ENCODE measurements around the gene AP2S1. TPM values are rescaled to one million over a fixed set of nuclear protein-coding genes. Genes with fewer than 3 reads are reported as not detected.
"Not testable (repeated sequence)": the region's sequence is repeated elsewhere in the genome, so short reads cannot be mapped to it uniquely, and the experiment has no call there.

AP2S1 gene
- total and polyA plus RNA-seq, 2 of the 8 experiments (the other 6 are each of a cell fraction or from before 2014, with no cell fraction given), result 195 to 211 TPM

DNA sequence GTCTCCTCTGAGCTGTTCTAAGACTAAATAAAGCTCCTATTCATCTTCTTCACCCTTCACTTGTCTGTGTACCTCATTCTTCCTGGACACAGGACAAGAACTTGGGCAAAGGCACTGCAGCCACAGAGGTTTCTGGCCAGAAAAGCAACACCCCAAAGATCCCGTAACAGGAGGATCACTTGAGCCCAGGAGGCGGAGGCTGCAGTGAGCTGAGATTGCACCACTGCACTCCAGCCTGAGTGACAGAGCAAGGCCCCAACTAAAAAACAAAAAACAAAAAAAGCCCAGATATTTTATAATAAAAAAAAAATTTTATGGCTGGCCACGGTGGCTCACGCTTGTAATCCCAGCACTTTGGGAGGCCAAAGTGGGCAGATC is 28.2 kb downstream of the AP2S1 start:
- CTCF ChIA-PET (ENCODE audit: partially characterized antibody), result interaction anchor here (0.6 to 3.7 kb wide), 8 partner anchors 15 to 69 kb away, joined by 3 to 19 read pairs (median 4); no protein-coding TSS in a partner anchor
- H3K4ac ChIP-seq (replicated peaks; ENCODE audit: insufficient read length, low read depth, low read length); H2BK15ac ChIP-seq (ENCODE audit: low read length); H3K79me1 ChIP-seq (ENCODE audit: low read depth, low read length); H2BK12ac ChIP-seq (ENCODE audit: low read depth, low read length); H3K4me2 ChIP-seq (ENCODE audit: insufficient read depth in 1 of 2, low read depth in 2 of 2, low read length in 2 of 2); H4K91ac ChIP-seq (replicated peaks; ENCODE audit: insufficient read length, low read length); H3K9ac ChIP-seq (replicated peaks in 1 of 4; ENCODE audit: extremely low read depth in 1 of 4, low read depth in 3 of 4, low read length in 3 of 4); DNase-seq (ENCODE audit: low read depth in 1 of 2, low spot score in 2 of 2); H3K79me2 ChIP-seq (ENCODE audit: control insufficient read depth in 1 of 2, insufficient read depth in 2 of 2, low read length in 2 of 2); H4K5ac ChIP-seq (ENCODE audit: insufficient read length, low read depth, low read length); H2BK5ac ChIP-seq (ENCODE audit: low read depth, low read length); H3K27ac ChIP-seq (ENCODE audit: low read depth, low read length); H3K27me3 ChIP-seq (replicated peaks in 1 of 4; ENCODE audit: control insufficient read depth in 3 of 4, extremely low read depth in 1 of 4, insufficient read depth in 3 of 4, low read length in 3 of 4); H3K4me1 ChIP-seq (replicated peaks in 1 of 4; ENCODE audit: control insufficient read depth in 3 of 4, insufficient read depth in 4 of 4, low read length in 3 of 4); FAIRE-seq; H2AFZ ChIP-seq (ENCODE audit: low read length); H4K8ac ChIP-seq (ENCODE audit: extremely low read depth, insufficient read depth, low read length); H3K9me3 ChIP-seq (ENCODE audit: insufficient read depth in 2 of 2, low read depth in 1 of 2, low read length in 1 of 2); H2BK20ac ChIP-seq (ENCODE audit: low read length); H3K56ac ChIP-seq (replicated peaks; ENCODE audit: insufficient read length, low read depth, low read length); H3K23me2 ChIP-seq (ENCODE audit: low read depth, low read length); H3K18ac ChIP-seq (ENCODE audit: extremely low read depth, low read length); H2AK5ac ChIP-seq (ENCODE audit: low read depth, low read length); H3K36me3 ChIP-seq (ENCODE audit: control insufficient read depth in 2 of 4, insufficient read depth in 4 of 4, low read length in 3 of 4); H3K23ac ChIP-seq (ENCODE audit: insufficient read length); H4K20me1 ChIP-seq (replicated peaks in 1 of 2; ENCODE audit: control insufficient read depth in 1 of 2, insufficient read depth in 2 of 2, low read length in 2 of 2); H2BK120ac ChIP-seq (replicated peaks; ENCODE audit: low read depth, low read length); H3K14ac ChIP-seq (ENCODE audit: insufficient read length); H3K4me3 ChIP-seq (ENCODE audit: extremely low read depth in 1 of 4, insufficient read depth in 2 of 4, low read depth in 3 of 4, low read length in 4 of 4): not testable (repeated sequence)
- POLR2A ChIA-PET (ENCODE audit: partially characterized antibody), result interaction anchor here (0.6 to 8.3 kb wide), 5 partner anchors 12 to 355 kb away, joined by 3 to 68 read pairs (median 3); partner anchors contain the start of gene SLC1A5
- WGBS, 2 experiments (ENCODE audit: extremely low coverage in 1 of 2, insufficient coverage in 1 of 2, insufficient read length in 1 of 2, insufficient replicate concordance in 2 of 2, low coverage in 1 of 2, low lambda C conversion rate in 2 of 2, missing lambda C conversion rate in 1 of 2), result 96% methylated on average over 4 of the region's 4 CpGs; no CpG with 5 or more reads in 1 of the 2 experiments

All from H1 (cell line).